ENCODE data around the gene ATP5ME.

GRCh38 chr4:624705-625590, 49.1 kb downstream of the ATP5ME start, which contains the start of gene PDE6B:
- TF ChIP-seq POLR2A (IDR thresholded peaks at IDR 0.05): no peak
- TF ChIP-seq CTCF (IDR thresholded peaks at IDR 0.05): no peak
